Choroid plexus epithelial cell (primary cell): ENCODE data around the gene MCUB.

Source experiments
- DNase-seq: peaks from one replicate; pipeline ENCODE4 v3.0.0-alpha.2; 2010; ENCODE audit warnings: low read depth
- H3K4me3 ChIP-seq: 2 replicates; pipeline ENCODE4 v1.5.1; 2011; ENCODE audit warnings: low read depth, mild to moderate bottlenecking, control low read depth, low read length, moderate library complexity
- TF ChIP-seq, protein P1 (sequence below): conservative IDR thresholded peaks from 2 replicates; pipeline ENCODE4 v1.5.1; 2011; ENCODE audit warnings: low read depth, mild to moderate bottlenecking, control low read depth, inconsistent platforms, low read length, moderate library complexity

MCUB gene

GRCh38 chr4:109648997-109649575 lies 89.0 kb downstream of the MCUB start:
- H3K4me3 ChIP-seq = no peak overlapping the region
- DNase-seq = no peak
- TF ChIP-seq, protein P1, sequence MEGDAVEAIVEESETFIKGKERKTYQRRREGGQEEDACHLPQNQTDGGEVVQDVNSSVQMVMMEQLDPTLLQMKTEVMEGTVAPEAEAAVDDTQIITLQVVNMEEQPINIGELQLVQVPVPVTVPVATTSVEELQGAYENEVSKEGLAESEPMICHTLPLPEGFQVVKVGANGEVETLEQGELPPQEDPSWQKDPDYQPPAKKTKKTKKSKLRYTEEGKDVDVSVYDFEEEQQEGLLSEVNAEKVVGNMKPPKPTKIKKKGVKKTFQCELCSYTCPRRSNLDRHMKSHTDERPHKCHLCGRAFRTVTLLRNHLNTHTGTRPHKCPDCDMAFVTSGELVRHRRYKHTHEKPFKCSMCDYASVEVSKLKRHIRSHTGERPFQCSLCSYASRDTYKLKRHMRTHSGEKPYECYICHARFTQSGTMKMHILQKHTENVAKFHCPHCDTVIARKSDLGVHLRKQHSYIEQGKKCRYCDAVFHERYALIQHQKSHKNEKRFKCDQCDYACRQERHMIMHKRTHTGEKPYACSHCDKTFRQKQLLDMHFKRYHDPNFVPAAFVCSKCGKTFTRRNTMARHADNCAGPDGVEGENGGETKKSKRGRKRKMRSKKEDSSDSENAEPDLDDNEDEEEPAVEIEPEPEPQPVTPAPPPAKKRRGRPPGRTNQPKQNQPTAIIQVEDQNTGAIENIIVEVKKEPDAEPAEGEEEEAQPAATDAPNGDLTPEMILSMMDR = no peak

- H3K4me3 ChIP-seq = no peak overlapping the region
- no peak for DNase-seq
- TF ChIP-seq, protein P1 = no peak
These were observed 89.8 kb downstream of the MCUB start for GRCh38 chr4:109649872-109650271.

GRCh38 chr4:109655396-109655795 lies 95.3 kb downstream of the MCUB start:
- no peak for DNase-seq
- TF ChIP-seq, protein P1 = no peak
- H3K4me3 ChIP-seq = no peak overlapping the region

DNA sequence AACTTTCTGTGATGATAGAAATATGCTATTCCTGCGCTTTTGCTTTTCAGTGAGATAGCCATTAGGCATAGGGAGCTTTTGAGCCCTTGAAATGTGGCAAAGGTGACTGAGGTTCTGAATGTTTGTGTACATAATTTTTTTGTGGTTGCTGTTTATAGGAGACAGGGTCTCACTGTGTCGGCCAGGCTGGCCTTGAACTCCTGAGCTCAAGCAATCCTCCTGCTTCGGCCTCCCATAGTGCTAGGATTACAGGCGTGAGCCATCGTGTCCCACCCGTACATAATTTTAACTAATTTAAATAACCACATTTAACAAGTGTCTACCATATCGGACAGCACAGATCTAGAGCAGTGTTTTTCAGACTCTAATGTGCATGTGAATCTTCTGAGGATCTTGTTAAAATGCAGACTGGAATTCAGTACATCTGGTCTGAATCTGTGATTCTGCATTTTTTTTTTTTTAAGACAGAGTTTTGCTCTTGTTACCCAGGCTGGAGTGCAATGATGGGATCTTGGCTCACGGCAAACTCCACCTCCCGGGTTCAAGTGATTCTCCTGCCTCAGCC lies 97.9 kb downstream of the MCUB start:
- TF ChIP-seq, protein P1 = no peak
- DNase-seq = no peak
- H3K4me3 ChIP-seq = no peak overlapping the region

DNA sequence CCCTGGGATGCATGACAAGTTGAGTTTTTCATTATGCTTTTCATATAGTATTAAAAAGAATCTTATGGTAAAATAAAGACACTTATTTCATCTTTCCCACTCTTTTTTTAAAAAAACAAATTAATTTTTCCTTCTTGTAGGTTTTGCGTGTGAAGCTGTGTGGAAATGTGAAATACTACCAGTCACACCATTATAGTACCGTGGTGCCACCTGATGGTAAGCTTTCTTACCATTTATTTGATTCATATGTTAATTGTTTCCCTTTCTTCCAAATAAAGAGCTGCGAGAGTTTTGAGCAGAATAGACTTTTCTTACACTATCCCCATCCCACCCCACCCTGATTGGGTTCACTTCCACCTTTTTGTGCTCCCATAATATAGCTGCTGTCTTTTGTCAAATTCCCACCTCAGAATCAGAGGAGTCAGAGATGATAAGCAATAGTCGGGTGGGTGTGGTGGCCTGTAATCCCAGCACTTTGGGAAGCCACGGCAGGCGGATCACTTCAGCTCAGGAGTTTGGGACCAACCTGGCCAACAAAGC lies 98.9 kb downstream of the MCUB start:
- TF ChIP-seq, protein P1 = peak; percentile 16
- no peak overlapping the region for H3K4me3 ChIP-seq
- peak; percentile 44 for DNase-seq

DNA sequence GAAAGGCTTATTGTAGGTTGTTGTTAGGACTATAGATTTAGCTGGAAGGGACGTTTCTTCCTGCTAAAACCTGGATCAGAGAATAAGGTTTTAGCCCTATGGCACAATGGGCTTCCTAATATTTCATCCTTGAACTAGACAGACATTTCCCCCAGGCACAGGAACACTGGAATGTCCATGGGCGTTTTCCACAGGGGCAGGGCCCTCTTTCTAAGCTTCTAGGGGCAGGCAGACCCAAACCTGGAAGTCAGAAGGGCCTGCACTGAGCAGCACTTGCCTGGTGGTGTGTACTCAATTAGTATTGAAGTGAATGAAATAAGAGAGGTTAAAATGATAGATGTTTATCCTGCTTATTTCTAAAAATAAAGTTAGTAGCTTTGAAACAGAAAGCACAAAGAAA lies 102.1 kb downstream of the MCUB start:
- TF ChIP-seq, protein P1 = no peak
- DNase-seq = no peak
- no peak overlapping the region for H3K4me3 ChIP-seq

GRCh38 chr4:109662771-109663170 lies 102.7 kb downstream of the MCUB start:
- H3K4me3 ChIP-seq = no peak overlapping the region
- TF ChIP-seq, protein P1 = no peak
- no peak for DNase-seq
